KMS-11 (cell line): ENCODE data around the gene SIRPA.

Source experiments
- H2AFZ ChIP-seq: fragments of 200-600 bp; sonication (generic); 2 replicates; pipeline ENCODE4 v1.6.1; 2016; ENCODE audit warnings: antibody characterized with exemption, mixed run types, low read depth
- H3K27ac ChIP-seq: fragments of 200-600 bp; sonication (generic); 2 replicates; pipeline ENCODE4 v1.6.1; 2016; ENCODE audit warnings: mild to moderate bottlenecking, mixed run types
- H3K27me3 ChIP-seq: fragments of 200-600 bp; sonication (generic); 2 replicates; pipeline ENCODE4 v1.6.1; 2017; ENCODE audit warnings: mild to moderate bottlenecking, low read depth, mixed run types, moderate library complexity; ENCODE audit not compliant: insufficient read depth
- H3K36me3 ChIP-seq: fragments of 200-600 bp; sonication (generic); 2 replicates; pipeline ENCODE4 v1.6.1; 2017; ENCODE audit warnings: mild to moderate bottlenecking, mixed run types; ENCODE audit not compliant: insufficient read depth
- H3K4me1 ChIP-seq: fragments of 200-600 bp; sonication (generic); 2 replicates; pipeline ENCODE4 v1.6.1; 2016; ENCODE audit warnings: mild to moderate bottlenecking, low read depth, mixed run types; ENCODE audit not compliant: poor library complexity, severe bottlenecking
- H3K4me2 ChIP-seq: fragments of 200-600 bp; sonication (generic); 2 replicates; pipeline ENCODE4 v1.7.0; 2016; ENCODE audit warnings: mild to moderate bottlenecking, mixed run types
- H3K4me3 ChIP-seq: fragments of 200-600 bp; sonication (generic); IDR thresholded peaks from 2 replicates; pipeline ENCODE4 v1.6.1; 2017; ENCODE audit warnings: low read depth, low read length, mixed read lengths; ENCODE audit not compliant: insufficient read depth
- H3K79me2 ChIP-seq: fragments of 200-600 bp; sonication (generic); 2 replicates; pipeline ENCODE4 v1.6.1; 2016; ENCODE audit warnings: low read depth, mixed run types; ENCODE audit not compliant: insufficient read depth
- H3K9ac ChIP-seq: fragments of 200-600 bp; sonication (generic); 2 replicates; pipeline ENCODE4 v1.6.1; 2016; ENCODE audit warnings: mild to moderate bottlenecking, mixed run types
- H4K20me1 ChIP-seq: fragments of 200-600 bp; sonication (generic); 2 replicates; pipeline ENCODE4 v1.6.1; 2016; ENCODE audit warnings: mild to moderate bottlenecking, mixed run types; ENCODE audit not compliant: insufficient read depth
- TF ChIP-seq, protein P1 (sequence below): fragments of 200-600 bp; sonication (generic); conservative IDR thresholded peaks from 2 replicates; pipeline ENCODE4 v1.6.1; 2017; ENCODE audit warnings: low read depth, mild to moderate bottlenecking, antibody characterized with exemption, low read length, moderate library complexity, mixed read lengths

Gene SIRPA

DNA sequence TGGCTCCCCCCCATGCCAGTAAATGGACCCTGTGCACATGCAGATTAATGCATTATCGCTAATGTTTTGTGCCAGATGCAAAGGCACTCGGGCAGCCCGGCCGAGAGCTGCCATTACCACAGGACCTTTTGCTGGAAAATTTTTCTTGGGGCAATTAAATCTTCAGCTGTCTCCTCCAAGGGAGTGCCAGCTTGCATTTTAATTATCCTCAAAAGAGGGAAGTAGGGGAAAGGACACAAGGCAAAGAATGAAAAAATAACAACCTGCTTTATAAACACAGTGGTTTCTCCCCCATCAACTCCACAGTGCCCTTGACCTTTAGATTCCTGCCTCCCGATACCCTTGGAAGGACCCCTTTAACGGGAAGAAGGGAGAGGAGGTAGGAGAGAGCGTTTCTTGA lies 50.5 kb downstream of the SIRPA start:
- H3K4me2 ChIP-seq = no peak overlapping the region
- H3K27ac ChIP-seq = no peak overlapping the region
- H3K79me2 ChIP-seq = no peaks in the 10 kb centered on the region
- no peak overlapping the region for H2AFZ ChIP-seq
- TF ChIP-seq, protein P1, sequence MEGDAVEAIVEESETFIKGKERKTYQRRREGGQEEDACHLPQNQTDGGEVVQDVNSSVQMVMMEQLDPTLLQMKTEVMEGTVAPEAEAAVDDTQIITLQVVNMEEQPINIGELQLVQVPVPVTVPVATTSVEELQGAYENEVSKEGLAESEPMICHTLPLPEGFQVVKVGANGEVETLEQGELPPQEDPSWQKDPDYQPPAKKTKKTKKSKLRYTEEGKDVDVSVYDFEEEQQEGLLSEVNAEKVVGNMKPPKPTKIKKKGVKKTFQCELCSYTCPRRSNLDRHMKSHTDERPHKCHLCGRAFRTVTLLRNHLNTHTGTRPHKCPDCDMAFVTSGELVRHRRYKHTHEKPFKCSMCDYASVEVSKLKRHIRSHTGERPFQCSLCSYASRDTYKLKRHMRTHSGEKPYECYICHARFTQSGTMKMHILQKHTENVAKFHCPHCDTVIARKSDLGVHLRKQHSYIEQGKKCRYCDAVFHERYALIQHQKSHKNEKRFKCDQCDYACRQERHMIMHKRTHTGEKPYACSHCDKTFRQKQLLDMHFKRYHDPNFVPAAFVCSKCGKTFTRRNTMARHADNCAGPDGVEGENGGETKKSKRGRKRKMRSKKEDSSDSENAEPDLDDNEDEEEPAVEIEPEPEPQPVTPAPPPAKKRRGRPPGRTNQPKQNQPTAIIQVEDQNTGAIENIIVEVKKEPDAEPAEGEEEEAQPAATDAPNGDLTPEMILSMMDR = no peak
- no peak overlapping the region for H3K9ac ChIP-seq
- H3K36me3 ChIP-seq = no peaks in the 10 kb centered on the region
- no peak overlapping the region for H3K4me3 ChIP-seq
- no peaks in the 10 kb centered on the region for H3K27me3 ChIP-seq
- no peaks in the 10 kb centered on the region for H3K4me1 ChIP-seq
- no peaks in the 10 kb centered on the region for H4K20me1 ChIP-seq

GRCh38 chr20:1946442-1946761 lies 51.2 kb downstream of the SIRPA start:
- Histone ChIP-seq H3K36me3 (no peaks in the 10 kb centered on the region), H4K20me1 (no peaks in the 10 kb centered on the region), H3K79me2 (no peaks in the 10 kb centered on the region), H3K9ac (no peak overlapping the region), H2AFZ (no peak overlapping the region), H3K4me3 (no peak overlapping the region), H3K4me1 (no peaks in the 10 kb centered on the region), H3K4me2 (no peak overlapping the region), H3K27ac (no peak overlapping the region), H3K27me3 (no peaks in the 10 kb centered on the region)
- TF ChIP-seq, protein P1 = no peak

GRCh38 chr20:1946762-1947534 lies 51.7 kb downstream of the SIRPA start:
- Histone ChIP-seq H3K36me3 (no peaks in the 10 kb centered on the region), H3K4me1 (no peaks in the 10 kb centered on the region), H2AFZ (no peak overlapping the region), H3K4me3 (no peak overlapping the region), H3K27ac (no peak overlapping the region), H3K9ac (no peak overlapping the region), H3K79me2 (no peaks in the 10 kb centered on the region), H3K4me2 (no peak overlapping the region), H3K27me3 (no peaks in the 10 kb centered on the region), H4K20me1 (no peaks in the 10 kb centered on the region)
- TF ChIP-seq, protein P1 = no peak

- Histone ChIP-seq H3K4me2 (no peak overlapping the region), H2AFZ (no peak overlapping the region)
These were observed 52.3 kb downstream of the SIRPA start for GRCh38 chr20:1947535-1947846.

More at GRCh38 chr20:1947535-1947846, 52.3 kb downstream of the SIRPA start:
- Histone ChIP-seq H4K20me1 (no peaks in the 10 kb centered on the region), H3K27me3 (no peaks in the 10 kb centered on the region), H3K27ac (no peak overlapping the region), H3K79me2 (no peaks in the 10 kb centered on the region), H3K4me1 (no peaks in the 10 kb centered on the region), H3K36me3 (no peaks in the 10 kb centered on the region), H3K4me3 (no peak overlapping the region), H3K9ac (no peak overlapping the region)
- TF ChIP-seq, protein P1 = no peak
